Measurements from ENCODE around the gene NAV1. TPM values are rescaled to one million over a fixed set of nuclear protein-coding genes. Genes with fewer than 3 reads are reported as not detected.
A peak's percentile ranks its signal among the peaks of the same experiment; 100 is the strongest.

NAV1 gene
- total and polyA plus RNA-seq, 9 of the 15 experiments (the other 6 are each of a cell fraction or from before 2014, with no cell fraction given), result 0.91 to 16.8 (median 3.2) TPM

DNA sequence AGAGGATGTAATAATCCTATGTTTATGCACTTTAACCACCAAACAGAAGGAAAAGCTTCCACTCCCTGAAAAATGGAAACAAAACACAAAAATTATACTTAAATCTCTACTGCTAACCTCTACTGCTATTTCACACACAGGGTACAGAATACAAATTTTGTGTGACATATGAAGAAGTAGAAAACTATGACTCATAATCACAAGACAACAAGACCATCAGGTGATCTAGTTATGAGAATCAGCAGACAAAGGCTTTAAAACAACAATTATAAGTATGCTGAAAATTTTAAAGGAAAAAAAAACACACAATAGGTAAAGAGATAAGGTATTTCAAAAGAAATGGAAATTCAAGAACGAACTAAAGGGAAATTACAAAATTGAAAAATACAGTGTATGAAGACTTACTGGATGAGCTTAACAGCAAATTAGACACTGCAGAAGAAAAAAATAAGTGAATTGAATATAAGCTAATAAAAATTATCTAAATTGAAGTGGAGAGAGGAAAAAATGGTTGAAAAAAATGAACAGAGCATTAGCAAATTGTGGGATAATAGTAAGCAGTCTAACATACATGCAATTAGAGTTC lies 13.6 kb upstream of the NAV1 start:
- BruUV-seq (replicated peaks), result no TSS peak
- 6% methylated on average over 1 of the region's 1 CpG for WGBS (ENCODE audit: insufficient coverage, low coverage, missing lambda C conversion rate)
- Histone ChIP-seq H3K9me3 (replicated peaks; ENCODE audit: control insufficient read depth, insufficient read depth, low read depth, low read length) (no peaks in the 10 kb centered on the region), H3K27ac (ENCODE audit: extremely low read depth, low read depth, low read length) (no peak overlapping the region), H3K4me2 (ENCODE audit: insufficient read depth, low read length) (no peak overlapping the region), H4K20me1 (replicated peaks; ENCODE audit: control insufficient read depth, insufficient read depth, low read length) (no peaks in the 10 kb centered on the region), H3K36me3 (ENCODE audit: control insufficient read depth, insufficient read depth, low read length) (no peaks in the 10 kb centered on the region), H3K4me3 (no peak overlapping the region), H3K4me1 (replicated peaks in 1 of 2; ENCODE audit: control insufficient read depth in 2 of 2, insufficient read depth in 2 of 2, low read length in 2 of 2) (no peaks in the 10 kb centered on the region), H3K79me2 (ENCODE audit: control insufficient read depth, insufficient read depth, low read length) (no peaks in the 10 kb centered on the region), H2AFZ (ENCODE audit: low read depth, low read length) (no peak overlapping the region), H3K9ac (ENCODE audit: insufficient read depth in 1 of 2, low read depth in 2 of 2, low read length in 2 of 2) (no peak overlapping the region), H3K27me3 (ENCODE audit: control insufficient read depth in 2 of 2, insufficient read depth in 2 of 2, low read length in 2 of 2) (no peaks in the 10 kb centered on the region; a peak in 1 of 5 replicates), H3K9me1 (ENCODE audit: control insufficient read depth, insufficient read depth, low read length) (no peaks in the 10 kb centered on the region)
- ATAC-seq (no peak), FAIRE-seq (no peak), DNase-seq (ENCODE audit: extremely low read depth in 1 of 4, low spot score in 3 of 4) (peak in 1 of 4 experiments; percentile 11)
- POLR2A ChIA-PET, result interaction anchor here (1.0 kb wide), 1 partner anchor 13 kb away, joined by 3 read pairs; no protein-coding TSS in a partner anchor
- in situ Hi-C loops (cut with MboI) (no loop called here), intact Hi-C loops (cut with micrococcal nuclease) (no loop called here)
- CTCF ChIA-PET (ENCODE audit: low intra/inter-chr PET ratio), result no interaction called here
- peak; percentile 95 for TF ChIP-seq FOSL1 (tag; conservative IDR thresholded peaks at IDR 0.05)
- TF ChIP-seq ARID1B (IDR thresholded peaks at IDR 0.05), result 0 out of 2 replicates have a peak, but pooled peaks have one; percentile 12
- no peak for TF ChIP-seq EGR1 (conservative IDR thresholded peaks at IDR 0.05)
- TF ChIP-seq RFX5 (IDR thresholded peaks at IDR 0.05; ENCODE audit: low read depth, low read length), result no peak
- TF ChIP-seq TOE1 (IDR thresholded peaks at IDR 0.05; ENCODE audit: borderline replicate concordance), result 0 out of 2 replicates have a peak, but pooled peaks have one; percentile 20
- no peak for TF ChIP-seq TOE1 (CRISPR knock-in tag; IDR thresholded peaks at IDR 0.05; ENCODE audit: borderline replicate concordance, low read depth)
- TF ChIP-seq JUN (IDR thresholded peaks at IDR 0.05; ENCODE audit: borderline replicate concordance, low read depth, low read length), result peak; percentile 51; the same call in 1 of the 2 replicates
- no peak for TF ChIP-seq JUN (CRISPR knock-in tag; IDR thresholded peaks at IDR 0.05; ENCODE audit: borderline replicate concordance)
- TF ChIP-seq SIN3A (IDR thresholded peaks at IDR 0.05; ENCODE audit: borderline replicate concordance in 2 of 2, control insufficient read depth in 1 of 2, low read depth in 2 of 2, low read length in 2 of 2), result no peak
- TF ChIP-seq, protein P1, sequence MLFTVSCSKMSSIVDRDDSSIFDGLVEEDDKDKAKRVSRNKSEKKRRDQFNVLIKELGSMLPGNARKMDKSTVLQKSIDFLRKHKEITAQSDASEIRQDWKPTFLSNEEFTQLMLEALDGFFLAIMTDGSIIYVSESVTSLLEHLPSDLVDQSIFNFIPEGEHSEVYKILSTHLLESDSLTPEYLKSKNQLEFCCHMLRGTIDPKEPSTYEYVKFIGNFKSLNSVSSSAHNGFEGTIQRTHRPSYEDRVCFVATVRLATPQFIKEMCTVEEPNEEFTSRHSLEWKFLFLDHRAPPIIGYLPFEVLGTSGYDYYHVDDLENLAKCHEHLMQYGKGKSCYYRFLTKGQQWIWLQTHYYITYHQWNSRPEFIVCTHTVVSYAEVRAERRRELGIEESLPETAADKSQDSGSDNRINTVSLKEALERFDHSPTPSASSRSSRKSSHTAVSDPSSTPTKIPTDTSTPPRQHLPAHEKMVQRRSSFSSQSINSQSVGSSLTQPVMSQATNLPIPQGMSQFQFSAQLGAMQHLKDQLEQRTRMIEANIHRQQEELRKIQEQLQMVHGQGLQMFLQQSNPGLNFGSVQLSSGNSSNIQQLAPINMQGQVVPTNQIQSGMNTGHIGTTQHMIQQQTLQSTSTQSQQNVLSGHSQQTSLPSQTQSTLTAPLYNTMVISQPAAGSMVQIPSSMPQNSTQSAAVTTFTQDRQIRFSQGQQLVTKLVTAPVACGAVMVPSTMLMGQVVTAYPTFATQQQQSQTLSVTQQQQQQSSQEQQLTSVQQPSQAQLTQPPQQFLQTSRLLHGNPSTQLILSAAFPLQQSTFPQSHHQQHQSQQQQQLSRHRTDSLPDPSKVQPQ (CRISPR knock-in tag; IDR thresholded peaks at IDR 0.05; ENCODE audit: borderline replicate concordance), result no peak
- TF ChIP-seq POLR3A (IDR thresholded peaks at IDR 0.05; ENCODE audit: borderline replicate concordance, extremely low read depth, insufficient read depth, insufficient read length), result no peak
- TF ChIP-seq ZNF589 (CRISPR knock-in tag; IDR thresholded peaks at IDR 0.05; ENCODE audit: low read depth), result 0 out of 2 replicates have a peak, but pooled peaks have one; percentile 31
- no peak for TF ChIP-seq HDAC1 (IDR thresholded peaks at IDR 0.05)
- no peak for TF ChIP-seq TAL1 (IDR thresholded peaks at IDR 0.05)
- TF ChIP-seq, protein P2, sequence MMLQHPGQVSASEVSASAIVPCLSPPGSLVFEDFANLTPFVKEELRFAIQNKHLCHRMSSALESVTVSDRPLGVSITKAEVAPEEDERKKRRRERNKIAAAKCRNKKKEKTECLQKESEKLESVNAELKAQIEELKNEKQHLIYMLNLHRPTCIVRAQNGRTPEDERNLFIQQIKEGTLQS (IDR thresholded peaks at IDR 0.05), result peak; percentile 85
- TF ChIP-seq, protein P2 (CRISPR knock-in tag; conservative IDR thresholded peaks at IDR 0.05), result no peak
- TF ChIP-seq TRIM24 (IDR thresholded peaks at IDR 0.05), result peak in 1 of 2 experiments; percentile 54; a peak in 1 of 4 replicates
- TF ChIP-seq JUND (IDR thresholded peaks at IDR 0.05; ENCODE audit: borderline replicate concordance, low read depth, low read length), result peak; percentile 78; the same call in 1 of the 2 replicates
- peak; percentile 56; the same call in 1 of the 3 replicates for TF ChIP-seq JUND (tag; IDR thresholded peaks at IDR 0.05; ENCODE audit: borderline replicate concordance, low read depth, low read length)
- TF ChIP-seq FOXP1 (CRISPR knock-in tag; IDR thresholded peaks at IDR 0.05), result no peak

Data from K562 (cell line).